H9 (cell line): Measurements from ENCODE around the gene SESN2. TPM values are rescaled to one million over a fixed set of nuclear protein-coding genes. Genes with fewer than 3 reads are reported as not detected.

Experiments used
- DNase-seq: peaks from one replicate; pipeline ENCODE4 v3.0.0-alpha.2; 2017
- H2AFZ ChIP-seq: one replicate; pipeline ENCODE4 v1.6.1; 2013; ENCODE audit warnings: mild to moderate bottlenecking, low read length, control low read depth, moderate library complexity
- H2AK5ac ChIP-seq: 2 replicates; pipeline ENCODE4 v1.6.1; 2013; ENCODE audit warnings: low read length, control low read depth, mixed read lengths; ENCODE audit not compliant: insufficient read length
- H2BK120ac ChIP-seq: one replicate; pipeline ENCODE4 v1.6.1; 2013; ENCODE audit warnings: low read depth, mild to moderate bottlenecking, low read length, control low read depth, inconsistent platforms; ENCODE audit not compliant: poor library complexity, severe bottlenecking
- H2BK12ac ChIP-seq: 2 replicates; pipeline ENCODE4 v1.6.1; 2013; ENCODE audit warnings: low read length, control low read depth, mixed read lengths, low read depth; ENCODE audit not compliant: insufficient read length
- H2BK15ac ChIP-seq: 2 replicates; pipeline ENCODE4 v1.6.1; 2013; ENCODE audit warnings: low read depth, low read length, control low read depth
- H2BK20ac ChIP-seq: one replicate; pipeline ENCODE4 v1.6.1; 2013; ENCODE audit warnings: low read depth, mild to moderate bottlenecking, low read length, control low read depth, inconsistent platforms; ENCODE audit not compliant: poor library complexity, severe bottlenecking
- H2BK5ac ChIP-seq: 2 replicates; pipeline ENCODE4 v1.6.1; 2013; ENCODE audit warnings: low read length, control low read depth, mixed read lengths; ENCODE audit not compliant: insufficient read length
- H3K14ac ChIP-seq: 2 replicates; pipeline ENCODE4 v1.6.1; 2013; ENCODE audit warnings: low read length, control low read depth; ENCODE audit not compliant: insufficient read depth
- H3K18ac ChIP-seq: 2 replicates; pipeline ENCODE4 v1.6.1; 2013; ENCODE audit warnings: low read depth, mild to moderate bottlenecking, mixed read lengths, low read length, control low read depth; ENCODE audit not compliant: insufficient read length
- H3K23ac ChIP-seq: 2 replicates; pipeline ENCODE4 v1.6.1; 2013; ENCODE audit warnings: low read length, control low read depth, mixed read lengths, low read depth; ENCODE audit not compliant: insufficient read length
- H3K23me2 ChIP-seq: 2 replicates; pipeline ENCODE4 v1.6.1; 2013; ENCODE audit warnings: low read depth, mild to moderate bottlenecking, mixed read lengths, low read length, control low read depth; ENCODE audit not compliant: insufficient read length, poor library complexity, severe bottlenecking
- H3K27ac ChIP-seq: 2 replicates; pipeline ENCODE4 v1.5.1; 2013; ENCODE audit warnings: low read length, control low read depth, mixed read lengths, low read depth; ENCODE audit not compliant: insufficient read length
- H3K27me3 ChIP-seq: 2 replicates; pipeline ENCODE4 v1.6.1; 2013; ENCODE audit warnings: low read length, control low read depth, inconsistent platforms; ENCODE audit not compliant: insufficient read depth
- H3K4ac ChIP-seq: 2 replicates; pipeline ENCODE4 v1.6.1; 2013; ENCODE audit warnings: low read depth, mild to moderate bottlenecking, control low read depth, inconsistent platforms, low read length, moderate library complexity
- H3K4me1 ChIP-seq: 2 replicates; pipeline ENCODE4 v1.6.1; 2013; ENCODE audit warnings: low read length, control low read depth, inconsistent platforms; ENCODE audit not compliant: insufficient read depth
- H3K4me2 ChIP-seq: 2 replicates; pipeline ENCODE4 v1.6.1; 2013; ENCODE audit warnings: low read length, control low read depth, mixed read lengths; ENCODE audit not compliant: insufficient read length, insufficient read depth
- H3K56ac ChIP-seq: 2 replicates; pipeline ENCODE4 v1.6.1; 2013; ENCODE audit warnings: low read depth, mild to moderate bottlenecking, mixed read lengths, low read length, control low read depth; ENCODE audit not compliant: insufficient read length
- H3K79me1 ChIP-seq: 2 replicates; pipeline ENCODE4 v1.6.1; 2013; ENCODE audit warnings: low read depth, mild to moderate bottlenecking, moderate library complexity, low read length, control low read depth, inconsistent platforms; ENCODE audit not compliant: insufficient read depth, poor library complexity, severe bottlenecking
- H3K79me2 ChIP-seq: 2 replicates; pipeline ENCODE4 v1.6.1; 2013; ENCODE audit warnings: low read length, control low read depth, inconsistent platforms; ENCODE audit not compliant: insufficient read depth
- H3K9ac ChIP-seq: 2 replicates; pipeline ENCODE4 v1.6.1; 2013; ENCODE audit warnings: low read length, control low read depth, mixed read lengths; ENCODE audit not compliant: insufficient read length; ENCODE audit errors: extremely low read depth
- H3K9me3 ChIP-seq: one replicate; pipeline ENCODE4 v1.6.1; 2013; ENCODE audit warnings: low read depth, low read length, inconsistent platforms; ENCODE audit not compliant: control insufficient read depth
- H3T11ph ChIP-seq: one replicate; pipeline ENCODE4 v1.6.1; 2013; ENCODE audit warnings: mild to moderate bottlenecking, low read length, control low read depth, inconsistent platforms
- H4K20me1 ChIP-seq: one replicate; pipeline ENCODE4 v1.6.1; 2013; ENCODE audit not compliant: control insufficient read depth, insufficient read length, insufficient read depth
- H4K5ac ChIP-seq: 2 replicates; pipeline ENCODE4 v1.6.1; 2013; ENCODE audit warnings: low read depth, mild to moderate bottlenecking, mixed read lengths, low read length, control low read depth; ENCODE audit not compliant: insufficient read length
- H4K8ac ChIP-seq: replicated peaks from 2 replicates; pipeline ENCODE4 v1.6.1; 2013; ENCODE audit warnings: low read length, control low read depth, mixed read lengths, low read depth; ENCODE audit not compliant: insufficient read length
- H4K91ac ChIP-seq: 2 replicates; pipeline ENCODE4 v1.6.1; 2013; ENCODE audit warnings: low read depth, mild to moderate bottlenecking, moderate library complexity, mixed read lengths, low read length, control low read depth; ENCODE audit not compliant: insufficient read length
- H3K27ac Mint-ChIP-seq, 3 experiments: 2 replicates in 2 of 3; 3 replicates in 1 of 3; pipeline ENCODE4 v1.8.0; 2020 to 2021; ENCODE audit warnings: mixed read lengths in 3 of 3, mild to moderate bottlenecking in 1 of 3, moderate library complexity in 1 of 3
- H3K27me3 Mint-ChIP-seq: 2 replicates; pipeline ENCODE4 v1.8.0; 2021; ENCODE audit warnings: low read depth, mild to moderate bottlenecking, moderate library complexity, mixed read lengths
- H3K36me3 Mint-ChIP-seq, 3 experiments: 2 replicates in 2 of 3; 3 replicates in 1 of 3; pipeline ENCODE4 v1.8.0; 2020 to 2021; ENCODE audit warnings: low read depth in 3 of 3, mixed read lengths in 3 of 3; ENCODE audit not compliant: insufficient read depth in 1 of 3
- H3K4me1 Mint-ChIP-seq, 2 experiments: 2 replicates each; pipeline ENCODE4 v1.8.0; 2020; ENCODE audit warnings: mixed read lengths in 2 of 2
- H3K4me3 Mint-ChIP-seq, 2 experiments: 2 replicates in 1 of 2; 3 replicates in 1 of 2; pipeline ENCODE4 v1.8.0; 2020 to 2021; ENCODE audit warnings: mild to moderate bottlenecking in 2 of 2, mixed read lengths in 2 of 2, moderate library complexity in 1 of 2
- H3K9me3 Mint-ChIP-seq, 2 experiments: 2 replicates in 1 of 2; 3 replicates in 1 of 2; pipeline ENCODE4 v1.8.0; 2020; ENCODE audit warnings: mild to moderate bottlenecking in 2 of 2, mixed read lengths in 2 of 2, moderate library complexity in 1 of 2
- WGBS: extraction: QIAGEN DNeasy Blood & Tissue Kit; methylation state at CpG from one replicate; pipeline ENCODE4 v1.1.7; 2013; ENCODE audit warnings: missing lambda C conversion rate, low lambda C conversion rate, mixed read lengths; ENCODE audit not compliant: insufficient read length; ENCODE audit errors: extremely low coverage; 5-methylcytosine and 5-hydroxymethylcytosine counted together
- total RNA-seq: library from RNA; stranded (reverse); gene quantifications from 2 replicates; pipeline ENCODE4 v1.2.1, GENCODE V29; 2021
- TF ChIP-seq, protein P1 (sequence below): fragments of 200-600 bp; sonication (generic); conservative IDR thresholded peaks from 3 replicates; pipeline ENCODE4 v1.8.0; 2021; ENCODE audit warnings: antibody characterized with exemption, mild to moderate bottlenecking

Gene SESN2
- total RNA-seq, 1 experiment from 2014 or later: 24.6 TPM

DNA sequence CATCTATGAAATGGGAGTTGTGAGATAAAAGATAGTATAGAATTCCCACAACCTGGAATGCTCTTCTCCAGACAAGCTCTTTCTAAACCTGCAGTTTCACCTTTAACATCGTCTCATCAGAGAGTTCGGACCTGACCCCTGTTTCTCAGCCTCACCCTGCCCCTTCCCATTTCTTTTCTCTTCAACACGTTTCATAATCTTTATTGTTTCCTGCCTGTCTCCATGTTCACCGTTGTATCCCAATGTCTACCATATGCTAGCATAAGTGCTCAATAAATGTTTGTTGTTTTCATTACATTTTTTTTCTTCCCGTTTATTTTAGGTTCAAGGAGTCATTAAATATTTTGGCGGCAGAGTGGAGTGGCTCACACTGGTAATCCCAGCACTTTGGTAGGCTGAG, 32.4 kb downstream of the SESN2 start:
- Histone ChIP-seq H3K4me2 (no peak overlapping the region), H3K56ac (no peak overlapping the region), H2BK5ac (no peak overlapping the region), H3K79me1 (no peaks in the 10 kb centered on the region), H3K18ac (no peak overlapping the region), H3K23me2 (no peaks in the 10 kb centered on the region), H2BK12ac (no peak overlapping the region), H4K20me1 (no peaks in the 10 kb centered on the region), H3K9me3 (no peaks in the 10 kb centered on the region), H2AK5ac (no peak overlapping the region), H4K5ac (no peak overlapping the region), H2BK20ac (no peak overlapping the region), H3K14ac (no peak overlapping the region), H3K27me3 (no peaks in the 10 kb centered on the region), H3K23ac (no peak overlapping the region), H4K8ac (no peak overlapping the region), H2BK120ac (no peak overlapping the region), H3K4ac (no peak overlapping the region), H2AFZ (no peak overlapping the region), H3K79me2 (no peaks in the 10 kb centered on the region), H3K4me1 (no peaks in the 10 kb centered on the region; the same call in 1 of the 2 replicates), H2BK15ac (no peak overlapping the region), H3K9ac (no peak overlapping the region), H4K91ac (no peak overlapping the region), H3K27ac (no peak overlapping the region), H3T11ph (no peak overlapping the region)
- H3K27ac Mint-ChIP-seq: peak overlapping the region in 2 of 3 experiments; percentile 2 to 73; a peak in 3 of 7 replicates
- peaks cover 0 to 5% of the 10 kb centered on the region in 2 experiments; a peak in 1 of 5 replicates for H3K9me3 Mint-ChIP-seq
- DNase-seq: no peak
- no peak overlapping the region for H3K4me3 Mint-ChIP-seq
- H3K27me3 Mint-ChIP-seq: no peaks in the 10 kb centered on the region
- H3K4me1 Mint-ChIP-seq: peaks cover 28 to 38% of the 10 kb centered on the region in 2 experiments
- TF ChIP-seq, protein P1, sequence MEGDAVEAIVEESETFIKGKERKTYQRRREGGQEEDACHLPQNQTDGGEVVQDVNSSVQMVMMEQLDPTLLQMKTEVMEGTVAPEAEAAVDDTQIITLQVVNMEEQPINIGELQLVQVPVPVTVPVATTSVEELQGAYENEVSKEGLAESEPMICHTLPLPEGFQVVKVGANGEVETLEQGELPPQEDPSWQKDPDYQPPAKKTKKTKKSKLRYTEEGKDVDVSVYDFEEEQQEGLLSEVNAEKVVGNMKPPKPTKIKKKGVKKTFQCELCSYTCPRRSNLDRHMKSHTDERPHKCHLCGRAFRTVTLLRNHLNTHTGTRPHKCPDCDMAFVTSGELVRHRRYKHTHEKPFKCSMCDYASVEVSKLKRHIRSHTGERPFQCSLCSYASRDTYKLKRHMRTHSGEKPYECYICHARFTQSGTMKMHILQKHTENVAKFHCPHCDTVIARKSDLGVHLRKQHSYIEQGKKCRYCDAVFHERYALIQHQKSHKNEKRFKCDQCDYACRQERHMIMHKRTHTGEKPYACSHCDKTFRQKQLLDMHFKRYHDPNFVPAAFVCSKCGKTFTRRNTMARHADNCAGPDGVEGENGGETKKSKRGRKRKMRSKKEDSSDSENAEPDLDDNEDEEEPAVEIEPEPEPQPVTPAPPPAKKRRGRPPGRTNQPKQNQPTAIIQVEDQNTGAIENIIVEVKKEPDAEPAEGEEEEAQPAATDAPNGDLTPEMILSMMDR: no peak
- H3K36me3 Mint-ChIP-seq: peaks cover 0 to 7% (median 0%) of the 10 kb centered on the region in 3 experiments; a peak in 2 of 7 replicates
- WGBS: no CpG with 5 or more reads among the region's 6 CpGs
